ENCODE measurements around the gene ANKH.

Gene ANKH

GRCh38 chr5:14893381-14893780 is 21.8 kb upstream of the ANKH start:
- TF ChIP-seq RAD21 (IDR thresholded peaks at IDR 0.05; ENCODE audit: low read depth) (no peak), YY1 (IDR thresholded peaks at IDR 0.05; ENCODE audit: low read depth) (no peak), ZBTB7A (IDR thresholded peaks at IDR 0.05; ENCODE audit: low read depth) (no peak), REST (IDR thresholded peaks at IDR 0.05; ENCODE audit: low read depth) (no peak), FOXM1 (IDR thresholded peaks at IDR 0.05; ENCODE audit: borderline replicate concordance, low read depth) (no peak)

- TF ChIP-seq CEBPB (IDR thresholded peaks at IDR 0.05) (no peak), FOXM1 (IDR thresholded peaks at IDR 0.05; ENCODE audit: borderline replicate concordance, low read depth) (no peak), MAX (IDR thresholded peaks at IDR 0.05) (no peak), YY1 (IDR thresholded peaks at IDR 0.05; ENCODE audit: low read depth) (no peak), TAF1 (IDR thresholded peaks at IDR 0.05; ENCODE audit: low read depth) (no peak), REST (IDR thresholded peaks at IDR 0.05; ENCODE audit: low read depth) (no peak), USF1 (IDR thresholded peaks at IDR 0.05) (no peak), ZBTB7A (IDR thresholded peaks at IDR 0.05; ENCODE audit: low read depth) (no peak), NFIC (IDR thresholded peaks at IDR 0.05) (no peak), EP300 (IDR thresholded peaks at IDR 0.05; ENCODE audit: borderline replicate concordance) (no peak), TEAD4 (IDR thresholded peaks at IDR 0.05) (no peak), EGR1 (IDR thresholded peaks at IDR 0.05) (no peak), CREB1 (IDR thresholded peaks at IDR 0.05; ENCODE audit: low read depth) (no peak), RAD21 (IDR thresholded peaks at IDR 0.05; ENCODE audit: low read depth) (no peak)
Measured at GRCh38 chr5:14890846-14891245, 19.3 kb upstream of the ANKH start.

GRCh38 chr5:14884062-14884612 is 12.6 kb upstream of the ANKH start:
- no peak for TF ChIP-seq YY1 (IDR thresholded peaks at IDR 0.05; ENCODE audit: low read depth)
- no peak for TF ChIP-seq RAD21 (IDR thresholded peaks at IDR 0.05; ENCODE audit: low read depth)
- no peak for TF ChIP-seq REST (IDR thresholded peaks at IDR 0.05; ENCODE audit: low read depth)
- no peak for TF ChIP-seq FOXM1 (IDR thresholded peaks at IDR 0.05; ENCODE audit: borderline replicate concordance, low read depth)
- TF ChIP-seq ZBTB7A (IDR thresholded peaks at IDR 0.05; ENCODE audit: low read depth) = no peak
- TF ChIP-seq TAF1 (IDR thresholded peaks at IDR 0.05; ENCODE audit: low read depth) = no peak
- TF ChIP-seq TEAD4 (IDR thresholded peaks at IDR 0.05) = no peak

- TF ChIP-seq RAD21 (IDR thresholded peaks at IDR 0.05; ENCODE audit: low read depth) (no peak), YY1 (IDR thresholded peaks at IDR 0.05; ENCODE audit: low read depth) (no peak), USF1 (IDR thresholded peaks at IDR 0.05) (no peak), EP300 (IDR thresholded peaks at IDR 0.05; ENCODE audit: borderline replicate concordance) (no peak), TEAD4 (IDR thresholded peaks at IDR 0.05) (no peak), CREB1 (IDR thresholded peaks at IDR 0.05; ENCODE audit: low read depth) (no peak), NFIC (IDR thresholded peaks at IDR 0.05) (no peak), EGR1 (IDR thresholded peaks at IDR 0.05) (no peak), TAF1 (IDR thresholded peaks at IDR 0.05; ENCODE audit: low read depth) (no peak), MAX (IDR thresholded peaks at IDR 0.05) (no peak), CEBPB (IDR thresholded peaks at IDR 0.05) (no peak), REST (IDR thresholded peaks at IDR 0.05; ENCODE audit: low read depth) (no peak), TCF12 (IDR thresholded peaks at IDR 0.05; ENCODE audit: low read depth) (no peak), FOXM1 (IDR thresholded peaks at IDR 0.05; ENCODE audit: borderline replicate concordance, low read depth) (no peak), ZBTB7A (IDR thresholded peaks at IDR 0.05; ENCODE audit: low read depth) (no peak)
Measured at GRCh38 chr5:14882658-14883580, 11.3 kb upstream of the ANKH start.

Data from Ishikawa (cell line).